HFFc6 (cell line): Measurements from ENCODE around the gene IQGAP2. TPM values are rescaled to one million over a fixed set of nuclear protein-coding genes. Genes with fewer than 3 reads are reported as not detected.
A peak's percentile ranks its signal among the peaks of the same experiment; 100 is the strongest.

Experiments
- DNase-seq: peaks from one replicate; pipeline ENCODE4 v3.0.0-alpha.2; 2018
- H3K27ac Mint-ChIP-seq: 2 replicates; pipeline ENCODE4 v1.8.0; 2020; ENCODE audit warnings: mild to moderate bottlenecking, mixed read lengths
- H3K27me3 Mint-ChIP-seq: 2 replicates; pipeline ENCODE4 v1.8.0; 2021; ENCODE audit warnings: mild to moderate bottlenecking, moderate library complexity, mixed read lengths; ENCODE audit not compliant: insufficient read depth
- H3K36me3 Mint-ChIP-seq: 2 replicates; pipeline ENCODE4 v1.8.0; 2021; ENCODE audit warnings: low read depth, mixed read lengths
- H3K4me1 Mint-ChIP-seq: 2 replicates; pipeline ENCODE4 v1.8.0; 2020; ENCODE audit warnings: low read depth, mixed read lengths
- H3K4me3 Mint-ChIP-seq: 2 replicates; pipeline ENCODE4 v1.8.0; 2020; ENCODE audit warnings: mild to moderate bottlenecking, moderate library complexity, mixed read lengths
- H3K9me3 Mint-ChIP-seq: 2 replicates; pipeline ENCODE4 v1.8.0; 2020; ENCODE audit warnings: mild to moderate bottlenecking, mixed read lengths
- total RNA-seq, 6 experiments: library from RNA; stranded (reverse); fragmentation: NEBNext Ultra II Directional; extraction: Animal tissue kit (Norgen Biotek cat#: 25700); gene quantifications; 2 replicates in 1 of 6; 3 replicates in 5 of 6; pipeline ENCODE4 v1.2.3, GENCODE V29; 2021
- TF ChIP-seq, protein P1 (sequence below): fragments of 200-600 bp; sonication (generic); IDR thresholded peaks from 2 replicates; pipeline ENCODE4 v1.5.0; 2021; ENCODE audit warnings: antibody characterized with exemption, mild to moderate bottlenecking

IQGAP2 gene
- total RNA-seq, 6 experiments from 2014 or later: 0.09 to 0.47 (median 0.21) TPM; not detected in 1

DNA sequence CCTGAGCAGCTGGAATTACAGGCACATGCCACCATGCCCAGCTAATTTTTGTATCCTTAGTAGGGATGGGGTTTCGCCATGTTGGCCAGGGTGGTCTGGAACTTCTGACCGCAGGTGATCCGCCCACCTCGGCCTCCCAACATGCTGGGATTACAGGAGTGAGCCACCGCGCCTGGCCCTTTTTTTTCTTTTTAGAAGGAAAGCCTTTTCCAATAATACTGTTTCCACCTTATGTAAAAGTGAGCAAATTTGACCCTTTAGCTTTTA lies 289.1 kb downstream of the IQGAP2 start:
- H3K27me3 Mint-ChIP-seq: no peaks in the 10 kb centered on the region; the same call in 1 of the 2 replicates

DNA sequence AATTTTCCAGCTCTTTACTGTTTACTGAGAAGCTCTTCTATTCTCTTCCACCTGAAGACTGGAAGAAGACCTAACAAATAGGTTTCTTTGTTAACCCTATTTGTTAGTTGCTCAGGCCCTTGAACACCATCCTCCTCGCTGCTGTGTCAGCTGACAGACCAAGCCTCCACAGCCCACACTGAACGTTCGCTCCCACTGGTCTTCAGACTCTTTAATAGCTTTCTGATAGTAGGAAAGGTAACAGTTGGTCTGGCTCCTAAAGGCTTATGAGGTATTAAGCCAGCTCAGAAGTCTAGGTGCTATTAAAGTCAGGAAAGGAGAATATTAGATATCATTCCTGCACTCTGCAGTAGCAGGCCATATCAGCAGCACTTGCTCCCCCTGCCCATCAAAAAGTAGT lies 289.6 kb downstream of the IQGAP2 start:
- Mint-ChIP-seq H3K9me3 (no peaks in the 10 kb centered on the region), H3K4me1 (peaks cover 74% of the 10 kb centered on the region), H3K36me3 (no peaks in the 10 kb centered on the region), H3K4me3 (no peak overlapping the region), H3K27me3 (no peaks in the 10 kb centered on the region; the same call in 1 of the 2 replicates), H3K27ac (peak overlapping the region; percentile 90)
- TF ChIP-seq, protein P1, sequence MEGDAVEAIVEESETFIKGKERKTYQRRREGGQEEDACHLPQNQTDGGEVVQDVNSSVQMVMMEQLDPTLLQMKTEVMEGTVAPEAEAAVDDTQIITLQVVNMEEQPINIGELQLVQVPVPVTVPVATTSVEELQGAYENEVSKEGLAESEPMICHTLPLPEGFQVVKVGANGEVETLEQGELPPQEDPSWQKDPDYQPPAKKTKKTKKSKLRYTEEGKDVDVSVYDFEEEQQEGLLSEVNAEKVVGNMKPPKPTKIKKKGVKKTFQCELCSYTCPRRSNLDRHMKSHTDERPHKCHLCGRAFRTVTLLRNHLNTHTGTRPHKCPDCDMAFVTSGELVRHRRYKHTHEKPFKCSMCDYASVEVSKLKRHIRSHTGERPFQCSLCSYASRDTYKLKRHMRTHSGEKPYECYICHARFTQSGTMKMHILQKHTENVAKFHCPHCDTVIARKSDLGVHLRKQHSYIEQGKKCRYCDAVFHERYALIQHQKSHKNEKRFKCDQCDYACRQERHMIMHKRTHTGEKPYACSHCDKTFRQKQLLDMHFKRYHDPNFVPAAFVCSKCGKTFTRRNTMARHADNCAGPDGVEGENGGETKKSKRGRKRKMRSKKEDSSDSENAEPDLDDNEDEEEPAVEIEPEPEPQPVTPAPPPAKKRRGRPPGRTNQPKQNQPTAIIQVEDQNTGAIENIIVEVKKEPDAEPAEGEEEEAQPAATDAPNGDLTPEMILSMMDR: no peak
- DNase-seq: no peak

More for the DNA sequence above, 289.1 kb downstream of the IQGAP2 start:
- Mint-ChIP-seq H3K9me3 (no peaks in the 10 kb centered on the region), H3K27ac (peak overlapping the region; percentile 90), H3K4me1 (peaks cover 79% of the 10 kb centered on the region), H3K36me3 (no peaks in the 10 kb centered on the region), H3K4me3 (peak overlapping the region; percentile 58)
- no peak for DNase-seq
- TF ChIP-seq, protein P1: no peak

- Mint-ChIP-seq H3K27me3 (no peaks in the 10 kb centered on the region; the same call in 1 of the 2 replicates), H3K4me3 (no peak overlapping the region), H3K4me1 (peaks cover 70% of the 10 kb centered on the region), H3K27ac (peak overlapping the region; percentile 90; the same call in 1 of the 2 replicates), H3K36me3 (no peaks in the 10 kb centered on the region), H3K9me3 (no peaks in the 10 kb centered on the region)
- no peak for DNase-seq
- TF ChIP-seq, protein P1: no peak
These were observed 290.1 kb downstream of the IQGAP2 start for GRCh38 chr5:76693141-76693540.

DNA sequence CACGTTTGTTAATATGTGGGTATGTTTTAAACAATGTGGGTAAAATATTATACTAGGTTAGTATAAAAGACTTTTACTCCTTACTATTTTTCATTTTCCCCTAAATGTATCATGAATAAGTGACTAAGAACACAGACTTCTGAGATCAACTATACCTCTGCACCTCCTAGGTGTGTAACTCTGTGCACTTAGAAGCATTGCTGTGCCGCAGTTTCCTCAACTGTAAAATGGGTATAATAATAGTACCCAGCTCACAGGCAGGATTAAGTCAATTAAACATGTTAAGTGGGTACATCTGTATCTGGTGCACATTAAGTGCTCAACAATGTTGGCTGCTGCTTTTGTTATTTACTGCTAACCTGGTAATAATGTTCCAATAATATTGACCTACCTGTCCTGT lies 291.2 kb downstream of the IQGAP2 start:
- Mint-ChIP-seq H3K9me3 (no peaks in the 10 kb centered on the region), H3K27ac (no peak overlapping the region), H3K4me1 (peaks cover 59% of the 10 kb centered on the region), H3K4me3 (no peak overlapping the region), H3K27me3 (peaks cover 3% of the 10 kb centered on the region; the same call in 1 of the 2 replicates), H3K36me3 (no peaks in the 10 kb centered on the region)
- TF ChIP-seq, protein P1: no peak
- no peak for DNase-seq

- H3K36me3 Mint-ChIP-seq: no peaks in the 10 kb centered on the region
- H3K4me3 Mint-ChIP-seq: no peak overlapping the region
- DNase-seq: no peak
- peaks cover 3% of the 10 kb centered on the region; the same call in 1 of the 2 replicates for H3K27me3 Mint-ChIP-seq
- no peaks in the 10 kb centered on the region for H3K9me3 Mint-ChIP-seq
- H3K27ac Mint-ChIP-seq: no peak overlapping the region
- TF ChIP-seq, protein P1: no peak
- H3K4me1 Mint-ChIP-seq: peaks cover 49% of the 10 kb centered on the region
These were observed 292.3 kb downstream of the IQGAP2 start for GRCh38 chr5:76695346-76695745.

GRCh38 chr5:76696251-76696650 lies 293.2 kb downstream of the IQGAP2 start:
- Mint-ChIP-seq H3K27ac (no peak overlapping the region), H3K9me3 (no peaks in the 10 kb centered on the region), H3K4me1 (peaks cover 47% of the 10 kb centered on the region), H3K4me3 (no peak overlapping the region), H3K27me3 (peaks cover 3% of the 10 kb centered on the region; the same call in 1 of the 2 replicates), H3K36me3 (no peaks in the 10 kb centered on the region)
- DNase-seq: no peak
- TF ChIP-seq, protein P1: no peak
